Keratinocyte (primary cell): ENCODE results near the gene RFX2. TPM values are rescaled to one million over a fixed set of nuclear protein-coding genes. Genes with fewer than 3 reads are reported as not detected.
"Not testable (repeated sequence)": the region's sequence is repeated elsewhere in the genome, so short reads cannot be mapped to it uniquely, and the experiment has no call there.

ENCODE experiments used
- DNase-seq: peaks from one replicate; pipeline ENCODE4 v3.0.0-alpha.2; 2011; ENCODE audit warnings: low read depth, missing footprints, low spot score
- FAIRE-seq: peaks from 2 replicates; lab custom pipeline; 2011; peaks lifted over from hg19 to GRCh38; lab: Jason Lieb, UNC
- H2AFZ ChIP-seq: 2 replicates; pipeline ENCODE4 v1.6.0; 2012; ENCODE audit warnings: low read length, control low read depth, inconsistent platforms; ENCODE audit not compliant: control insufficient read depth
- H3K27ac ChIP-seq: 2 replicates; pipeline ENCODE4 v1.5.1; 2011; ENCODE audit warnings: low read length; ENCODE audit not compliant: control insufficient read depth, insufficient read depth
- H3K27me3 ChIP-seq: 3 replicates; pipeline ENCODE4 v1.6.0; 2011; ENCODE audit warnings: low read length; ENCODE audit not compliant: control insufficient read depth, insufficient read depth; ENCODE audit errors: extremely low read depth
- H3K36me3 ChIP-seq, 2 experiments: 2 replicates in 1 of 2; 3 replicates in 1 of 2; pipeline ENCODE4 v1.5.1; 2011; ENCODE audit warnings: low read length in 2 of 2, mild to moderate bottlenecking in 1 of 2; ENCODE audit not compliant: control insufficient read depth in 2 of 2, insufficient read depth in 2 of 2; ENCODE audit errors: extremely low read depth in 1 of 2
- H3K4me1 ChIP-seq: 3 replicates; pipeline ENCODE4 v1.5.1; 2011; ENCODE audit warnings: low read length; ENCODE audit not compliant: control insufficient read depth, insufficient read depth; ENCODE audit errors: extremely low read depth
- H3K4me2 ChIP-seq: 3 replicates; pipeline ENCODE4 v1.6.0; 2011; ENCODE audit warnings: low read depth, low read length; ENCODE audit not compliant: control insufficient read depth, insufficient read depth; ENCODE audit errors: extremely low read depth
- H3K4me3 ChIP-seq, 3 experiments: fragments of 200-600 bp in 1 of 3; sonication (generic) in 1 of 3; 2 replicates in 2 of 3; 3 replicates in 1 of 3; pipeline ENCODE4 v1.5.1; 2011 to 2016; ENCODE audit warnings: low read length in 3 of 3, mild to moderate bottlenecking in 3 of 3, control low read depth in 2 of 3, inconsistent platforms in 1 of 3, low read depth in 1 of 3, mixed read lengths in 1 of 3, mixed run types in 1 of 3, moderate library complexity in 1 of 3; ENCODE audit not compliant: control insufficient read depth in 2 of 3, insufficient read depth in 2 of 3; ENCODE audit errors: extremely low read depth in 1 of 3
- H3K79me2 ChIP-seq: 2 replicates; pipeline ENCODE4 v1.6.0; 2012; ENCODE audit warnings: low read length; ENCODE audit not compliant: control insufficient read depth, insufficient read depth
- H3K9ac ChIP-seq: 3 replicates; pipeline ENCODE4 v1.6.0; 2011; ENCODE audit warnings: low read length; ENCODE audit not compliant: control insufficient read depth, insufficient read depth; ENCODE audit errors: extremely low read depth
- H3K9me1 ChIP-seq: 3 replicates; pipeline ENCODE4 v1.6.0; 2011; ENCODE audit warnings: low read length; ENCODE audit not compliant: control insufficient read depth, insufficient read depth; ENCODE audit errors: extremely low read depth
- H3K9me3 ChIP-seq: 2 replicates; pipeline ENCODE4 v1.5.1; 2012; ENCODE audit warnings: low read depth, low read length; ENCODE audit not compliant: control insufficient read depth
- H4K20me1 ChIP-seq: 3 replicates; pipeline ENCODE4 v1.6.0; 2011; ENCODE audit warnings: low read length; ENCODE audit not compliant: control insufficient read depth, insufficient read depth; ENCODE audit errors: extremely low read depth
- CTCF ChIP-seq, 3 experiments: IDR thresholded peaks in 1 of 3; conservative IDR thresholded peaks in 1 of 3; optimal IDR thresholded peaks in 1 of 3; 2 replicates in 2 of 3; 3 replicates in 1 of 3; pipeline versions ENCODE3 to v1.5.1; 2011; ENCODE audit warnings: low read length in 3 of 3, mild to moderate bottlenecking in 3 of 3, moderate library complexity in 2 of 3, control low read depth in 1 of 3, inconsistent platforms in 1 of 3; ENCODE audit not compliant: insufficient read depth in 2 of 3; ENCODE audit errors: extremely low read depth in 1 of 3
- EZH2 ChIP-seq: IDR thresholded peaks from one replicate; pipeline ENCODE4 v1.6.1; 2012; ENCODE audit warnings: inconsistent platforms, mild to moderate bottlenecking, low read length, moderate library complexity
- dilution Hi-C: fragments of 300-500 bp; cut with MboI; formaldehyde crosslinking; loops from one replicate; pipeline ENCODE4 v1.7.0; 2020; ENCODE audit warnings: low sequenced_read_pairs; ENCODE audit not compliant: extremely low pct_ligation_motif_present
- polyA plus RNA-seq, 5 experiments: library from polyadenylated mRNA; depleted of rRNA in 3 of 5; stranded (reverse) in 3 of 5; stranded (forward) in 1 of 5; unstranded in 1 of 5; fragments of >200 nt; gene quantifications; 1 replicate in 1 of 5; 2 replicates in 3 of 5; 3 replicates in 1 of 5; pipeline versions ENCODE4 v1.2.1 to v1.2.3, GENCODE V29; 2011 to 2012; ENCODE audit warnings: missing spikeins in 2 of 5, low read depth in 1 of 5, low replicate concordance in 1 of 5

Gene RFX2
- polyA plus RNA-seq, 1 donor (not counting 4 experiments of a cell fraction or from before 2014, with no cell fraction given), result 5.8 TPM

GRCh38 chr19:6007866-6008265, 102.4 kb downstream of the RFX2 start:
- Histone ChIP-seq H3K4me1 (no peaks in the 10 kb centered on the region), H3K27ac (no peak overlapping the region), H3K9me3 (no peaks in the 10 kb centered on the region), H3K9me1 (no peaks in the 10 kb centered on the region), H3K79me2 (no peaks in the 10 kb centered on the region), H3K9ac (no peak overlapping the region), H3K4me3 (no peak overlapping the region), H3K4me2 (no peak overlapping the region), H2AFZ (no peak overlapping the region), H4K20me1 (no peaks in the 10 kb centered on the region), H3K27me3 (no peaks in the 10 kb centered on the region), H3K36me3 (peaks cover 13 to 21% of the 10 kb centered on the region in 2 experiments)
- FAIRE-seq (no peak), DNase-seq (no peak)
- dilution Hi-C loops, result no loop called here
- TF ChIP-seq CTCF (optimal IDR thresholded peaks at IDR 0.05 in 1 of 3, IDR thresholded peaks at IDR 0.05 in 1 of 3, conservative IDR thresholded peaks at IDR 0.05 in 1 of 3; ENCODE audit: extremely low read depth in 1 of 3, insufficient read depth in 2 of 3, low read length in 3 of 3) (no peak), EZH2 (no peak)

GRCh38 chr19:6006896-6007295, 103.4 kb downstream of the RFX2 start:
- TF ChIP-seq CTCF (optimal IDR thresholded peaks at IDR 0.05 in 1 of 3, IDR thresholded peaks at IDR 0.05 in 1 of 3, conservative IDR thresholded peaks at IDR 0.05 in 1 of 3; ENCODE audit: extremely low read depth in 1 of 3, insufficient read depth in 2 of 3, low read length in 3 of 3) (no peak), EZH2 (no peak)
- no peaks in the 10 kb centered on the region for H3K4me1 ChIP-seq
- dilution Hi-C loops, result no loop called here
- H2AFZ ChIP-seq, result no peak overlapping the region
- no peaks in the 10 kb centered on the region for H4K20me1 ChIP-seq
- no peaks in the 10 kb centered on the region for H3K9me3 ChIP-seq
- H3K4me3 ChIP-seq, result no peak overlapping the region
- H3K36me3 ChIP-seq, result peaks cover 18 to 23% of the 10 kb centered on the region in 2 experiments
- no peak overlapping the region for H3K9ac ChIP-seq
- no peaks in the 10 kb centered on the region for H3K9me1 ChIP-seq
- no peak for FAIRE-seq
- no peaks in the 10 kb centered on the region for H3K27me3 ChIP-seq
- H3K79me2 ChIP-seq, result no peaks in the 10 kb centered on the region
- no peak overlapping the region for H3K4me2 ChIP-seq
- DNase-seq, result no peak
- H3K27ac ChIP-seq, result no peak overlapping the region

DNA sequence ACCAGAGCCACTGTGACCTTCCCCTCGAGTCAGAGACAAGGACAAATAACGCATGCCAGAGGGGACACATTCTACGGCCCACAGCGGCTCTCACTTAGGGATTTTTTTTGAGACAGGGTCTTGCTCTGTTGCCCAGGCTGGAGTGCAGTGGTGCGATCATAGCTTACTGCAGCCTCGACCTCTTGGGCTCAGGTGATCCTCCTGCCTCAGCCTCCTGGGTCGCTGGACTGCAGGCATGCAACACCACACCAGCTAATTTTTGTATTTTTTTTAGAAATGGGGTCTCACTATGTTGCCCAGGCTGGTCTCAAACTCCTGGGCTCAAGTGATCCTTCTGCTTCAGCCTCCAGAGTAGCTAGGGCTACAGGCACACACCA, 104.2 kb downstream of the RFX2 start:
- H3K4me2 ChIP-seq, H3K27me3 ChIP-seq, H3K9me3 ChIP-seq, H3K27ac ChIP-seq, H3K79me2 ChIP-seq, H4K20me1 ChIP-seq, dilution Hi-C loops, H3K9ac ChIP-seq, H3K4me1 ChIP-seq, H3K4me3 ChIP-seq, FAIRE-seq, H2AFZ ChIP-seq, H3K9me1 ChIP-seq, DNase-seq: not testable (repeated sequence)
- peaks cover 16 to 18% of the 10 kb centered on the region in 2 experiments for H3K36me3 ChIP-seq
